Measurements from ENCODE around the gene ONECUT3. TPM values are rescaled to one million over a fixed set of nuclear protein-coding genes. Genes with fewer than 3 reads are reported as not detected.

ONECUT3 gene
- total RNA-seq, 1 donor = not detected

DNA sequence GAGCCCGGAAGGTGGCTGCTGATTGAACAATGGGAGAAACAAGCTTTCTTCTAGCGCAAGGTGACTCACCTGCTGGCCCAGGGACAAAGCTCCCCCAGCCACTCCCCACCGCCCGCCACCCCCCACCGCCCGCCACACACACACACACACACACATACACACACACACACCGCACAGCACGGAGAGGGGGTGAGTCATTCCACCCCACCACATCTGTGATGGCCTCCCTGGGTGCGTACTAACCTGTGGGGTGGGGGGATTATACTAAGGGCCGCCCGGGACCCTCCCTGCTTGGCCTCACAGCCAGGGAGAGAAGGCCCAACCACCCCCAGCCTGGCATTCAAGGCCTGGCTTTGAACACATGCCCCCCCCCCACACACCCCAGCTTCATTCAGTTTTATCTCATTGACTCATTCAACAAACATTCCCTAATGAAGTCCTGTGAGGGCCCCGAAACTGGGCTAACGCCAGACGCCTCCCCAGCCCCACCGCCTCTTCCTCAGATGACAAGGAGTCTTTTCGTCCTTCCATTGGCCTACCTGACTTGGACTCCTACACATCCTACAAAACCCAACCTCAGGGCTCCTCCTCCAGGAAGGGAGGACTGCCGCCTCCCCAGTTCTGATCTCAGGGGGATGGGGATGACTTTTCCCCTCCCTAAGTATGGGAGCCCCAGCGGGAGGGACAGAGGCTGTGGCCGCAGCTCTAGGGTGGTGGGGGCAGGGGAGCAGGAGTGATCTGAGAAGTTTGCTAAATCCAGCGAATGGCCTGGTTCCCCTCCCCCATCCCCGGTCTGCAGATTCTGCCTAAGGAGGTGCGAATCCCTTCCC, 5.8 kb upstream of the ONECUT3 start:
- H3K4me3 ChIP-seq (ENCODE audit: low read depth, low read length) = no peak overlapping the region
- DNase-seq (ENCODE audit: low read depth) = peak; percentile 89
- TF ChIP-seq, protein P1, sequence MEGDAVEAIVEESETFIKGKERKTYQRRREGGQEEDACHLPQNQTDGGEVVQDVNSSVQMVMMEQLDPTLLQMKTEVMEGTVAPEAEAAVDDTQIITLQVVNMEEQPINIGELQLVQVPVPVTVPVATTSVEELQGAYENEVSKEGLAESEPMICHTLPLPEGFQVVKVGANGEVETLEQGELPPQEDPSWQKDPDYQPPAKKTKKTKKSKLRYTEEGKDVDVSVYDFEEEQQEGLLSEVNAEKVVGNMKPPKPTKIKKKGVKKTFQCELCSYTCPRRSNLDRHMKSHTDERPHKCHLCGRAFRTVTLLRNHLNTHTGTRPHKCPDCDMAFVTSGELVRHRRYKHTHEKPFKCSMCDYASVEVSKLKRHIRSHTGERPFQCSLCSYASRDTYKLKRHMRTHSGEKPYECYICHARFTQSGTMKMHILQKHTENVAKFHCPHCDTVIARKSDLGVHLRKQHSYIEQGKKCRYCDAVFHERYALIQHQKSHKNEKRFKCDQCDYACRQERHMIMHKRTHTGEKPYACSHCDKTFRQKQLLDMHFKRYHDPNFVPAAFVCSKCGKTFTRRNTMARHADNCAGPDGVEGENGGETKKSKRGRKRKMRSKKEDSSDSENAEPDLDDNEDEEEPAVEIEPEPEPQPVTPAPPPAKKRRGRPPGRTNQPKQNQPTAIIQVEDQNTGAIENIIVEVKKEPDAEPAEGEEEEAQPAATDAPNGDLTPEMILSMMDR (IDR thresholded peaks at IDR 0.05; ENCODE audit: insufficient read depth, low read length) = no peak

GRCh38 chr19:1748115-1748872, 5.0 kb upstream of the ONECUT3 start:
- H3K4me3 ChIP-seq (ENCODE audit: low read depth, low read length) = no peak overlapping the region
- TF ChIP-seq, protein P1 (IDR thresholded peaks at IDR 0.05; ENCODE audit: insufficient read depth, low read length) = no peak
- no peak for DNase-seq (ENCODE audit: low read depth)

DNA sequence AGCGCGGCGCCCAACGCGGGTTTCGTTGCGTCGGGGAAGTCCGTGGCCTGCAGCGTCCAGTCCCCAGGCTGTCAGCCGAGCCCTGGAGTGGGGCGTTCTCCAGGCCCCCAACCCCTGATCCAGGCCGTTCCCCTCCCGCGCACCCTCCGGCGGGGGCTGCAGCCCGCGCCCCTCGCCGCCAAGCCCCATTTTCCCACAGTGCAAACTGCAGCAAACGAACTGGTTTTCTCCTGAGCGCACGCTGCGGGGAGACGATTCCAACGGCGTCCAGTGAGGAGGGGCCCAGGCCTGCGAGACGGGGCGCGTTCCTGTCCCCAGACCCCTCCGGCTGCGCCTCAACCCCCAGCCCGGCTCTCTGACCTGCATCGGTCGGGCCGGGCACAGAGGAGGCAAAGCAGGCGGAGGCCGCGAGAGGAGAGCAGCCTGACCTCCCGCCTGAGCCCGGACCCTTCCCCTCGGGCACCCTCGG, 4.4 kb upstream of the ONECUT3 start:
- no peak overlapping the region for H3K4me3 ChIP-seq (ENCODE audit: low read depth, low read length)
- DNase-seq (ENCODE audit: low read depth) = no peak
- TF ChIP-seq, protein P1 (IDR thresholded peaks at IDR 0.05; ENCODE audit: insufficient read depth, low read length) = no peak

DNA sequence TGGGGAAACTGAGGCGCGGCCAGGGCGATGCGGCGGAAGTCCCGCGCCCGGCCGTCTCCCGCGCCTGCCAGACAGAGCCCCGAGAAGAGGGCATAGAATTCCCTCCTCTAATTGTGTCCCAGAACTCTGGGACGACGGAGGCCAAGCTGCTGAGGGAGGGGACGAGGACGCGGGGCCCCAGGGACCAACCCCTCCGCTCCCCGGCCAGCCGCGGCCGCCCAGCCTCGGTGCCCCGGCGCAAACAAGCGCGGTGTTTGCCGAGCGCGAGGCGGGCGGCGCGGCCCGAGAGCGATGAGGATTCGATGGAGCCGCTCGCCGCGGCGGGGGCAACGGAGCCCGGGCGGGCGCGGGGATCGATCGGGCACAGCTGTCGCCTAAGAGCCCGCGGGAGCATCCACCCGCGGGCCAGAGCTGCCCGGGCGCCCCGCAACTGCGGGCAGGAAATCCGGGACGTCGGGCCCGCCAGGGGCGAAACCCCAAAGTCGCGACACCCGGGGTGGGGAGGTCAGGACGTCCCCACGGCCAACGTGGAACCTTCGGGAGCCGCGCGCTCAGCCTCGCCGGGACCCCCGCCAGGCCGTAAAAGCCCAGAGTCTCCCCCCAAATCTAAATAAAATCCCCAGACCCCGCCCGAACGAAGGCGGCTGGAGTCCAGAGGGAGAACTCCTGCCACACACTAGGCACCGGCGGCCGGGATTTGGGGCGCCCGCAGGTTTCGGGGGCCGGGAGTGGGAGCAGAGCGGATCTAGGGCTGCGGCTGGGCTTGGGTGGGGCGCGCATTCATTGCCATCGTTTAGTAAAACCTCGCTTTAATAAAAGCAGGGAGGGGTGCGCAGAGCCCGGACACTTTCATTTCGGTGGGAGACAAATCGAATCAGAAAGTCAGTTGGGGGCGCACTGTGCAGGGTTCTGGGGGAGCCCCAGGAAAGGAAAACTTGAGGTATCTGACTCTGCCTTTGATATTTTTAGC, 3.6 kb upstream of the ONECUT3 start:
- DNase-seq (ENCODE audit: low read depth) = no peak
- no peak overlapping the region for H3K4me3 ChIP-seq (ENCODE audit: low read depth, low read length)
- TF ChIP-seq, protein P1 (IDR thresholded peaks at IDR 0.05; ENCODE audit: insufficient read depth, low read length) = no peak

GRCh38 chr19:1750343-1751021, 2.8 kb upstream of the ONECUT3 start:
- DNase-seq (ENCODE audit: low read depth) = no peak
- TF ChIP-seq, protein P1 (IDR thresholded peaks at IDR 0.05; ENCODE audit: insufficient read depth, low read length) = no peak
- H3K4me3 ChIP-seq (ENCODE audit: low read depth, low read length) = no peak overlapping the region
